Neural progenitor cell (in vitro differentiated cells): ENCODE measurements around the gene ME1.

Experiments used
- EZH2 ChIP-seq: fragments of 200-600 bp; sonication (generic); IDR thresholded peaks from 2 replicates; pipeline ENCODE4 v1.6.1; 2017; ENCODE audit warnings: antibody characterized with exemption, mild to moderate bottlenecking, moderate library complexity
- TF ChIP-seq, protein P1 (sequence below): fragments of 200-600 bp; sonication (generic); IDR thresholded peaks from 2 replicates; pipeline ENCODE4 v1.5.1; 2017; ENCODE audit warnings: antibody characterized with exemption, mild to moderate bottlenecking

DNA sequence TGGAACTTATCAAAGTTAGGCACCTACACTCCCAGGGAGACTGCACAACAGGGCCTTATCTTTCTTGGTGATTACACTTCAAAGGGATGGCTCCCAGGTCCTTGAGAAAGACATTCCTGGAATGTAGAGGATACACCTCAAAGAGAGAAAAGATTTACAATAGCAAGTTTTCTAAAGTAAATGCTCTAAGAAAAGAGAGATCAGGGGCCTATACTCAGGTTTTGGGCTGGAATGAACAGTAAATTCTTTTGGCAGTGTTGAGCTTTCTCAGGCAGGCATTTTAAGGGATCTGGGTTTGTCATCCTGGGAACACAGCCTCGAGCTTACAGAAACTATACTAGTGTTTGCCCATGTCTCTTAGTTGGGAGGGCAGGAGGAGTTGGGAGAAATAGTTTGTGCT, 31.7 kb upstream of the ME1 start:
- no peak for TF ChIP-seq EZH2
- TF ChIP-seq, protein P1, sequence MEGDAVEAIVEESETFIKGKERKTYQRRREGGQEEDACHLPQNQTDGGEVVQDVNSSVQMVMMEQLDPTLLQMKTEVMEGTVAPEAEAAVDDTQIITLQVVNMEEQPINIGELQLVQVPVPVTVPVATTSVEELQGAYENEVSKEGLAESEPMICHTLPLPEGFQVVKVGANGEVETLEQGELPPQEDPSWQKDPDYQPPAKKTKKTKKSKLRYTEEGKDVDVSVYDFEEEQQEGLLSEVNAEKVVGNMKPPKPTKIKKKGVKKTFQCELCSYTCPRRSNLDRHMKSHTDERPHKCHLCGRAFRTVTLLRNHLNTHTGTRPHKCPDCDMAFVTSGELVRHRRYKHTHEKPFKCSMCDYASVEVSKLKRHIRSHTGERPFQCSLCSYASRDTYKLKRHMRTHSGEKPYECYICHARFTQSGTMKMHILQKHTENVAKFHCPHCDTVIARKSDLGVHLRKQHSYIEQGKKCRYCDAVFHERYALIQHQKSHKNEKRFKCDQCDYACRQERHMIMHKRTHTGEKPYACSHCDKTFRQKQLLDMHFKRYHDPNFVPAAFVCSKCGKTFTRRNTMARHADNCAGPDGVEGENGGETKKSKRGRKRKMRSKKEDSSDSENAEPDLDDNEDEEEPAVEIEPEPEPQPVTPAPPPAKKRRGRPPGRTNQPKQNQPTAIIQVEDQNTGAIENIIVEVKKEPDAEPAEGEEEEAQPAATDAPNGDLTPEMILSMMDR: no peak
